HepG2 (cell line): ENCODE data around the gene GRAMD2A.

Experiments
- E2F2 ChIP-seq: sonication (generic); formaldehyde crosslinking; IDR thresholded peaks from 2 replicates; pipeline ENCODE4 v1.4.0; 2020; ENCODE audit warnings: missing genetic modification reagents, borderline replicate concordance
- ERF ChIP-seq: IDR thresholded peaks from 2 replicates; pipeline ENCODE4 v1.6.1; 2018; ENCODE audit warnings: missing biosample characterization, missing genetic modification reagents
- FOXP4 ChIP-seq: sonication (generic); formaldehyde crosslinking; IDR thresholded peaks from 2 replicates; pipeline ENCODE4 v1.4.0; 2020; ENCODE audit warnings: missing genetic modification reagents
- ISX ChIP-seq: sonication (generic); formaldehyde crosslinking; conservative IDR thresholded peaks from 2 replicates; pipeline ENCODE4 v1.5.0; 2020; ENCODE audit warnings: missing genetic modification reagents
- KIAA2018 ChIP-seq: sonication (generic); formaldehyde crosslinking; IDR thresholded peaks from 2 replicates; pipeline ENCODE4 v1.5.0; 2020; ENCODE audit warnings: mild to moderate bottlenecking, missing genetic modification reagents, borderline replicate concordance
- KLF6 ChIP-seq: IDR thresholded peaks from 2 replicates; pipeline ENCODE4 v1.8.0; 2016; ENCODE audit warnings: missing biosample characterization, missing genetic modification reagents
- PPARG ChIP-seq: conservative IDR thresholded peaks from 2 replicates; pipeline ENCODE4 v1.6.1; 2016; ENCODE audit warnings: missing biosample characterization, missing genetic modification reagents
- TCF7L2 ChIP-seq: IDR thresholded peaks from 2 replicates; pipeline ENCODE4 v1.6.1; 2011; ENCODE audit warnings: mild to moderate bottlenecking, low read depth, low read length, moderate library complexity
- ZBTB38 ChIP-seq: sonication (generic); formaldehyde crosslinking; IDR thresholded peaks from 2 replicates; pipeline ENCODE4 v1.5.1; 2020; ENCODE audit warnings: mild to moderate bottlenecking, missing genetic modification reagents
- ZBTB7A ChIP-seq: sonication (generic); formaldehyde crosslinking; IDR thresholded peaks from 2 replicates; pipeline ENCODE4 v1.8.0; 2022; ENCODE audit warnings: mild to moderate bottlenecking, missing genetic modification reagents
- ZNF331 ChIP-seq: sonication (generic); formaldehyde crosslinking; IDR thresholded peaks from 2 replicates; pipeline ENCODE4 v1.4.0; 2020; ENCODE audit warnings: missing genetic modification reagents

GRCh38 chr15:72162569-72162968 is 35.0 kb downstream of the GRAMD2A start:
- TF ChIP-seq ERF (CRISPR knock-in tag) (no peak), KLF6 (no peak), E2F2 (CRISPR knock-in tag) (no peak), ZBTB38 (CRISPR knock-in tag) (no peak), FOXP4 (CRISPR knock-in tag) (no peak), ISX (no peak), ZBTB7A (CRISPR knock-in tag) (no peak), ZNF331 (no peak), PPARG (CRISPR knock-in tag) (no peak), KIAA2018 (no peak), TCF7L2 (no peak)
